GM18526 (cell line): ENCODE results near the gene PLK3.

Experiments
- POLR2A ChIP-seq: IDR thresholded peaks from 3 replicates; pipeline ENCODE4 v1.6.1; 2011; ENCODE audit not compliant: insufficient read length; ENCODE audit errors: extremely low read depth

The PLK3 gene

DNA sequence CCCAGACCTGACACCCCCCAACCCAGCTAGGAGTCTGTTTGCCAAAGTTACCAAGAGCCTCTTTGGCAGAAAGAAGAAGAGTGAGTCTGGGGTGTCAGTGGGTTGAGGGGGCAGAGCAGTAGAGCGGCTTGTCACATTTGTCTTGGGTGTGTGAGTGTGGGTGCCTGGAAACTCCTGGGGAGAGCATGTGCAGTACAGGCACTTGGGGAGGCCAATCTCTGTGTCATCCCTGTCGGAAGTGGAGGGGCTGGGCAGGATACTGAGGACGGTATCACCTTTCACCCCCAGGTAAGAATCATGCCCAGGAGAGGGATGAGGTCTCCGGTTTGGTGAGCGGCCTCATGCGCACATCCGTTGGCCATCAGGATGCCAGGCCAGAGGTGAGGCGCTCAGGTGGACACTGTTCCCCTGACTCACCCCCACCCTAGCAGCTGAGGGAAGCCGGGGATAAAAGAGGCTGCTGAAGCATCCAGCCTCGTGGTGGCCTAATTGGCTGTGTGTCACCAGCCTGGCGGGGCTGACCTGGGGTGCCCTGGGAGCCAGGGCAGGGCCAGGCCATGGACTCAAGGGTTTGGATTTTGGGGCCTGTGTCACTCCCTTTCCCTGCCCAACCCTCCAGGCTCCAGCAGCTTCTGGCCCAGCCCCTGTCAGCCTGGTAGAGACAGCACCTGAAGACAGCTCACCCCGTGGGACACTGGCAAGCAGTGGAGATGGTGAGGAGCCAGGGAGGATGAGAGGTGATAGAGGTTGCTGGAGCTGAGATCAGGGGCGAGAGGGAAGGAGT is 3.3 kb downstream of the PLK3 start:
- TF ChIP-seq POLR2A, result no peak

DNA sequence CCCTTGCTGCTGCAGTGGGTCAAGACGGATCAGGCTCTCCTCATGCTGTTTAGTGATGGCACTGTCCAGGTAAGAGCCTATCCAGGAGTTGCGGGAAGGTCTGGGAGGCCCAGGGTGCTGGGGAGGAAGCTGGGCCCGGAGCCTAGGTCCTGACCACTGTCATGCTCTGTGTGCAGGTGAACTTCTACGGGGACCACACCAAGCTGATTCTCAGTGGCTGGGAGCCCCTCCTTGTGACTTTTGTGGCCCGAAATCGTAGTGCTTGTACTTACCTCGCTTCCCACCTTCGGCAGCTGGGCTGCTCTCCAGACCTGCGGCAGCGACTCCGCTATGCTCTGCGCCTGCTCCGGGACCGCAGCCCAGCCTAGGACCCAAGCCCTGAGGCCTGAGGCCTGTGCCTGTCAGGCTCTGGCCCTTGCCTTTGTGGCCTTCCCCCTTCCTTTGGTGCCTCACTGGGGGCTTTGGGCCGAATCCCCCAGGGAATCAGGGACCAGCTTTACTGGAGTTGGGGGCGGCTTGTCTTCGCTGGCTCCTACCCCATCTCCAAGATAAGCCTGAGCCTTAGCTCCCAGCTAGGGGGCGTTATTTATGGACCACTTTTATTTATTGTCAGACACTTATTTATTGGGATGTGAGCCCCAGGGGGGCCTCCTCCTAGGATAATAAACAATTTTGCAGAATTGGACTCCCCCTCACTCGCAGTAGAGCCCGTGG is 5.3 kb downstream of the PLK3 start:
- TF ChIP-seq POLR2A, result no peak

DNA sequence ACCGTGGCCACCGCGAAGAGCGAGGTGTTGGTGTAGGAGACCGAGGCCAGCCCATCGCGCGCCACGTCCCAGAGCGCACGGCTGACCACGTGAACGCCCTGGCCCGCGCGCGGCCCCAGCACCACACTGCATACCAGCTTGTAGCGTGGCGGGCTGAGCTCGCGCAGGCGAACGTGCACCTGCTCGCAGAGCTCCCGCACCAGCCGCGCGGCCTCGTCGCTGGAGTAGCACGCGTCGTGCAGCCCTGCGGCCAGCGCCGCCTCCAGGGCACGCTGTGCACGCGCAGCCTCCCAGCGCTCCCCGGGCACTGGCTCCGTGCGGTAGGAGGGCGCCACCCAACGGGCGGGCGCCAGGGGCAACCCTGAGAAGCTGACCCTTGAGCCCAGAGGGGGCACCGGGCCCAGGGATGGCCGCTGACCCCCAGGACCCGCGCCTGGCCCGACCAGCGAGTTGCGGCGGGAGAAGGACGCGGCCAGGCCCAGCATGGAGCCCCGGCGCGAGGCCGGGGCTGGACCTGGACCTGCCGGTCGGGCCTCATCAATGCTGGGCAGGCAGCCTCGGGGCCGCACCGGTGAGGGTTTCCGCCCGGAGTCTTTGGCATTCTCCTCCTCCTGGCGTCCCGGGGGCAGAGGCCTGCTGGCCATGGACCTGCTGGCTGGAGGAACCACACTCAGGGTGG is 6.0 kb downstream of the PLK3 start:
- no peak for TF ChIP-seq POLR2A

DNA sequence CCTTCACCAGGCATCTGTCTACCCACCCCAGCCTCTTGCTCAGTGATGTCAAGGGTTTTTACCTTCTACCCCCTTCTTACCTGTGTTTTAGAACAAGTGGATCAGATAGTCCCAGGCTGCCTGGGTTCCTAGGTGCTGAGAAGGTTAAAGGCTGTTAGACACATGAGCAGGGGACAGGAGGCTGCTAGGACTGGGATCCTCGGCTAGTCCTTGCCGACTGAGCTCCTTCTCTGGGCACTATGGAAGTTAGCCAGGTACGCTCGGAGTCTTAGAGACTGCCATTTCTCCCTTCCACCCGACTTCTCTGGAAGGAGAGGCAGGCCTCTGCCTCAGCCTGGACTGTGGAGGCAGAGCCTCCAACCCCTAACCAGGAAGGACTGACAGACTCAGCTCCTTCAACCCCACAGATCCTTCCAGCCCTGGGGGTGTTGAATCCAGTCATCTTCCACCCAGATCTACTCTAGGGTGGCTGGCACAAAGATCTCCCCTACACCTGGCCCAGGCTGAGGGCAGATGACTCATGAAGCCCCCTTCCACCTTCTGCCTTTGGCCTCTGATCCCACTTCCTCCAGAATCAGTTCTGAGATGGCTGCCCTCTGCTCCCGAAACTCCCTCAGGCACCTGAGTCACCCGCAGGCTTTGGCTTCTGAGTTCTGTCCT is 6.7 kb downstream of the PLK3 start, which contains the start of gene DYNLT4:
Gene DYNLT4 (minus strand): TSS at position 648 of the 660 bp plus-strand sequence. CDS start 683 bp downstream, outside the sequence.
- TF ChIP-seq POLR2A, result peak; percentile 2

DNA sequence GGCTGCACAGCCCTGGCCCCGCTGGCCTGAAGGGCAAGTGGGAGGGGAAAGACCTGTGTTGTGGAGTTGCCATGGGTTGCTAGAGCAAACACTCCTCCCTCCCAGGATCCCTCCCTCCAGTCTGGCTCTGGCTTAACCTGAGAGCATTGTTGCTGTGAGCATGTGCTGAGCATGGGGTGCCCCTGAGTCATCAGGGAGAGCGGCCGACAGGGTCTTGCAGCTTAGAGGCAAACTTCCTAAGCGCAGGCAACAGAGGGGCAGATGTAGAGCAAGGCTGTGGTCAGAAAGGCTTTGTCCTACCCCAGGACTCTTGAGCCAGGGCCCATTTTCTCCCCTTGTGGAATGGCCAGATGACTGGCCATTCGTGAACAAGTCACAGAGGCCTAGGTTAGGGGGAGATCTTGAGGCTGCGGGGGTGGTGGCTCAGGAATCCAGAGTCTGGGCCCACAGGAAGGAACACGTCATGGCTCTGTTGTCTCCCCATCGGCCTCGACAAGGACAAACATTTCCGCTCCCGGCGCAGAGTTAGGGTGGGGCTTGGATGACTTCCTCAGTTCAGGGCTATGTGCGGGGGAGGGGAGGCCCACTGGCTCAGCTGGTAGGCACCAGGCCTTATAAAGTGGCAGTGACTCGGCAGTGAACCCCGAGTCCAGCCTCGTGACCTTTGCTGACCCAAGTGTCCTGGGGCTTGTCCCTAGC is 7.3 kb downstream of the PLK3 start:
- TF ChIP-seq POLR2A, result peak; percentile 6

DNA sequence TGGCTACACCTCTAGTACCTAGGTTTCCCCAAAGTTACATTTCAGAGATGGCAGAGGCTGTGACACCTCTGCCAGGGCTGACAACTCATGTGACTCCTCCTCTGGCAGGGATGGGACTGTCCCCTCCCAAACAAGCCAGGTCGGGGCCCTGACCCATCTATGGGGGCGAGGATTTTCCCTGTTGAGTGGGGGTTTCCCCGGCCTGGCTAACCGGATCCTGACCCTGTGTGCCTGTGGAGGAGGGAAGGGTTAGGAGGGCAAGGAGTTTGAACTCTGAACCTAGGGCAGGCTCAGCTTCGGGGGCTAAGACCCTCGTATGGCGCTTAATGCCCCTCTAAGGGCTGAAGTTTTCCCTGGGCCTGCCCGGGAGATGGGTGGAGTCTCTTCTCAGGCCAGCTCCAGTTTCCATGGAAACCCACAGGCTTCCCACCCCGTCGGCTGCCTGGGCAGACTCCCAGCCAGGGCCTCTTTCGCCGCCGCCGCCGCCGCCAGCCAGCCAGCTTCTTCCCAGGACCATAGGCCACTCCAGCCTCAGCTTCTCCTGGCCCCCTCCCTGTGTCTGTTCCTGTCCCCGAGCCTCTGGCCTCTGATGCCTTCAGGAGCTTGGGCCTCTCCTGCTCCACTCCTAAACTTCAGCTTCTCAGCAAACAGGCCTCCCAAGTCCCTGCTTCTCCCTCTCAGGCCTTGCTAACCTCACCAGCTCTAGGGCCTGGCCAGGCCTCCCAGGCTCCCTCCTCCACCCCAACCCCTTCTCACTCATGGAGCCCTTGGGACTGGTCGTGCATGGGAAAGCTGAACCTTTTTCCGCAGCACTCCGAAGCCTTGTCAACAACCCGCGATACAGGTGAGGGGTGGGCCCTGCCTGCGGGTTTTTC is 8.1 kb downstream of the PLK3 start, which contains the start of gene BTBD19:
Gene BTBD19 (plus strand): TSS at position 461 of the 875 bp plus-strand sequence. CDS start 298 bp downstream, at position 759.
- no peak for TF ChIP-seq POLR2A

DNA sequence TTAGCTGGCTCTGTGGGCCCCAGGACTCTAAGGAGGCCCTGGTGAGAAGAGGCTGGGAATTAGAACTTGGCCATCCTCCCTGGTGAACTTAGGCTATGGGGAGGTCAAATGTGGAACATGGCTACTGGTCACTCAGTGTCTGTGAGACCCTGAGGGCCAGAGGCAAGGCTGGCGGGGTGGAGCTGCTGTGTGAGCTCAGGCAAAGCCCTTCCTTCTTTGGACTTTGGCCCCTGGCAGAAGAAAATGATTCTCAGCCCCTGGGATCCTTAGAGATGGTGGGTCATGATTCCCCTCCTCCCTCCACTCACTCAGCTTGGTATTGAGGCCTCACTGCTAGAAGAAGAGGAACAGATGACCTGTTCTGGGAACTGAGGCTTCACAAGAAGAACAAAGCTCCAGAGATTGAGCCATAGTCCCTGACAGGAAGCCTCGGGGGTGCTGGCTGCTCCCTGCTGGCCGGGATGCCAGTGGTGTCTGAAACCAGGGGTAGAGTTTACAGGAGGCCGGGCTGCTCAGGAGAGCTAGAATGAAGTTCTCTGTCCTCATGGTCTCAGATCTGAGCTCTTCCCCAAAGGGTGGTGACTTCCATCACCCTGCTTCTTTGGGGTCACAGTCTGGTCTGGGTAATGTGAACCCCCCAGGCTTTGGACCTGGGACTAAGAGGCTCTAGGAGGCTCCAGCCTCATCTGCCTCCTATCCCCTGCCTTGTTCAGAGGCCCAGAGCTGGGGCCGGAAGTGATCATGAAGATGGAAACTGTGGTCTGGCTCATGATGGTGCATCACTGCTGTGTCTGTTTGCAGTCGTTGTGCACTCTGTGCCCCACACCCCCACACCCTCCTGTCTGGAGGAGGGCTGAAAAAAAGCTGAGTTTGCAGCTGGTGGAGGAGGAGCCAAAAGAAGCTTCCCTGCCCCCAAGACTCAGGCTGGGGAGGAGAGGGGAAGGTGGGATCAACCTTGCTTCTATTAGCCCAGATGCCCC is 9.1 kb downstream of the PLK3 start:
- peak; percentile 29 for TF ChIP-seq POLR2A

DNA sequence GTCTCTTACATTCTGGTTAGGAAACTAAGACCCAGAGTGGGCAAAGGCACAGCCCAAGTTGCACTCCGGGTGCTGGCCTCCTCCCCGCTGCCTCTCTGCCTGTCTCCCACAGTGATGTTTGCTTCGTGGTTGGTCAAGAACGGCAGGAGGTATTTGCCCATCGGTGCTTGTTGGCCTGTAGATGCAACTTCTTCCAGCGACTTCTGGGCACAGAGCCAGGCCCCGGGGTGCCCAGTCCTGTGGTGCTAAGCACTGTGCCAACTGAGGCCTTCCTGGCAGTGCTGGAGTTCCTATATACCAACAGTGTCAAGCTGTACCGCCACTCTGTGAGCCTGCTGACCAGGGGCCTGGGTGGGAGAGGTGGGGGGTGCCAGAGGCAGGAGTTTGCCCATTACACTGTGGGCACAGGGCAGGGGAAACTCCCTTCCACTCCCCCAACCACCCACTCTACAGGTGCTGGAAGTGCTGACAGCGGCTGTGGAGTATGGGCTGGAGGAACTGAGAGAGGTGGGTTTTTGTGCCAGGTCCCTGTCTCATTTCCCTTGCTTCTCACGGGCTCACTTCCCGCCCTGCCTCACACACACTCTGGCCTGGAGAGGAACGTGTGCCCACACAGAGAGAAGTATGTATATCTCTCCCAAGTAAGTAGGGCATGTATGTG is 10.1 kb downstream of the PLK3 start:
- TF ChIP-seq POLR2A, result peak; percentile 15

DNA sequence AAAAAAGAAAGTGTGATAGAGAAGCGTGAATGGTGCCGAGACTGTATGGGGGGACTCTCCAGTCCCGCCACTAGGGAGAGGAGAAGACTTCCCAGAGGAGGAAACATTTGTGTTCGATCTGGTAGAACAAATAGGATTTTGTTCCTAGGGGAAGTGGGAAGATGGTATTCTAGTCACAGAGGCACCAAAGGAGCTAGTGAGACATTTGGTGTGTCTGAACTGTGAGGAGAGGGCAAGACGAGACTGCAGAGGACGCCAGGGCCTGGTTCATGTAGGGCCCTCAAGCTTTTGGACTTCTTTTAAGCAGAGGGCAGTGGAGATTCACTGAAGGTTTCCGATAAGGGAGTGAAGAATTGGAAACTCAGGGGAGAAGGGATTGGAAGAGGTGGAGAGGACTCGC is 11.1 kb downstream of the PLK3 start:
- TF ChIP-seq POLR2A, result no peak

DNA sequence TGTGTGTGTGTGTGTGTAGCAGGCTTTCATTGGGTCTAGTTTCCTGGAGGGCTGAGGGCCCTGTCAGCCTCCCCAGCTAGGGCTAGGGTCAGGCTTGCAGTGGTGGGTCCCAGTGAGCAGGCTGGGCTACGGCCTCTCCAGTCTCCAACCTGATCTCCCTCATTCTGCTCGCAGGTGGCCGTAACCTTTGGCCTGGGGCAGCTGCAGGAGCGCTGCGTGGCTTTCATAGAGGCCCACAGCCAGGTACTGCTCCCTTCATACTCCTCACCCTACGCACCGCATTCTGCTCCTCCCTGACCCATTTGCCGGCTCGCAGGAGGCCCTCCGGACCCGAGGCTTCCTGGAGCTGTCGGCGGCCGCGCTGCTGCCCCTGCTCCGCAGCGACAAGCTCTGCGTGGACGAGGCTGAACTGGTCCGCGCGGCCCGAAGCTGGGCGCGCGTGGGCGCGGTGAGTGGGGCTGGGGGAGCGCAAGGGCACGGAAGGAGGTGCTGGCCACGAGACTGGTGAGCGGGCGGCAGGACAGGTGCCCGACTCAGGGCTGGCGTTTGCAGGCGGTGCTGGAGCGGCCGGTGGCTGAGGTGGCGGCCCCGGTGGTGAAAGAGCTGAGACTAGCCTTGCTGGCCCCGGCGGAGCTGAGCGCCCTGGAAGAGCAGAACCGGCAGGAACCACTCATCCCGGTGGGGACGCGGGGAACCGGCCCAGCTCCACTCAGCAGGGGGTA is 12.8 kb downstream of the PLK3 start:
- TF ChIP-seq POLR2A, result no peak

DNA sequence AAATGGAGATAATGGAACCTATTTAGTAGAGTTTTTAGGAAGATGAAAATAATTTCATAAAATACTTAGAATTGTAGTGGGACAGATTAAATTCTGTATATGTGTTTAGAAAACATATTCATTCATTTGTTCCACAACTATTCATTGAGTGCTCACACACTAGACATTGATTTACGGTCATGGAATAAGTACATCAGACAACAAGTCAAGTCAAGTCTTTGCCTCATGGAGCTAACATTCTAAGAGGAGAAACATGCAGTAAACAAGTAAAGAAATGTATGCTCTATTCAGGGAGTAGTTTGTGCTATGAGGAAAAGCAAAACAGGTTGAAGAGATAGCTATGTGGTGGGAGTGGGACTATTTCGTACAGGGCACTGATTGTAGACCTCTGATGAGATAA is 17.1 kb downstream of the PLK3 start:
- TF ChIP-seq POLR2A, result no peak
